OCI-LY7 (cell line): Measurements from ENCODE around the gene ACSS2.

Source experiments
- EZH2phosphoT487 ChIP-seq: fragments of 200-600 bp; sonication (generic); IDR thresholded peaks from 2 replicates; pipeline ENCODE4 v1.6.1; 2018; ENCODE audit warnings: low read depth, borderline replicate concordance, mild to moderate bottlenecking, mixed run types, antibody characterized with exemption, low read length, moderate library complexity, mixed read lengths
- TF ChIP-seq, protein P1 (sequence below): fragments of 200-600 bp; sonication (generic); conservative IDR thresholded peaks from 2 replicates; pipeline ENCODE4 v1.5.1; 2014; ENCODE audit warnings: mild to moderate bottlenecking, antibody characterized with exemption, low read length, moderate library complexity, mixed read lengths

- TF ChIP-seq, protein P1, sequence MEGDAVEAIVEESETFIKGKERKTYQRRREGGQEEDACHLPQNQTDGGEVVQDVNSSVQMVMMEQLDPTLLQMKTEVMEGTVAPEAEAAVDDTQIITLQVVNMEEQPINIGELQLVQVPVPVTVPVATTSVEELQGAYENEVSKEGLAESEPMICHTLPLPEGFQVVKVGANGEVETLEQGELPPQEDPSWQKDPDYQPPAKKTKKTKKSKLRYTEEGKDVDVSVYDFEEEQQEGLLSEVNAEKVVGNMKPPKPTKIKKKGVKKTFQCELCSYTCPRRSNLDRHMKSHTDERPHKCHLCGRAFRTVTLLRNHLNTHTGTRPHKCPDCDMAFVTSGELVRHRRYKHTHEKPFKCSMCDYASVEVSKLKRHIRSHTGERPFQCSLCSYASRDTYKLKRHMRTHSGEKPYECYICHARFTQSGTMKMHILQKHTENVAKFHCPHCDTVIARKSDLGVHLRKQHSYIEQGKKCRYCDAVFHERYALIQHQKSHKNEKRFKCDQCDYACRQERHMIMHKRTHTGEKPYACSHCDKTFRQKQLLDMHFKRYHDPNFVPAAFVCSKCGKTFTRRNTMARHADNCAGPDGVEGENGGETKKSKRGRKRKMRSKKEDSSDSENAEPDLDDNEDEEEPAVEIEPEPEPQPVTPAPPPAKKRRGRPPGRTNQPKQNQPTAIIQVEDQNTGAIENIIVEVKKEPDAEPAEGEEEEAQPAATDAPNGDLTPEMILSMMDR = no peak
- TF ChIP-seq EZH2phosphoT487 = no peak
Measured at GRCh38 chr20:34894723-34895122, 18.3 kb downstream of the ACSS2 start.
